GM12891 (cell line): ENCODE measurements around the gene NIN.

Experiments
- DNase-seq: peaks from one replicate; pipeline ENCODE4 v3.0.0; 2011; ENCODE audit warnings: low spot score; ENCODE audit not compliant: insufficient read length
- FAIRE-seq: peaks from 2 replicates; lab custom pipeline; 2011; peaks lifted over from hg19 to GRCh38; lab: Jason Lieb, UNC
- PAX5 ChIP-seq: IDR thresholded peaks from 2 replicates; pipeline ENCODE4 v1.6.1; 2011; ENCODE audit warnings: low read length, moderate library complexity, mild to moderate bottlenecking; ENCODE audit not compliant: insufficient read depth, severe bottlenecking
- POLR2A ChIP-seq: IDR thresholded peaks from 2 replicates; pipeline ENCODE4 v1.6.1; 2011; ENCODE audit warnings: low read depth, low read length, control low read depth
- POLR2AphosphoS5 ChIP-seq: IDR thresholded peaks from 2 replicates; pipeline ENCODE4 v1.6.1; 2011; ENCODE audit warnings: low read depth, low read length, control low read depth
- POU2F2 ChIP-seq: IDR thresholded peaks from 2 replicates; pipeline ENCODE4 v1.6.1; 2011; ENCODE audit warnings: low read depth, mild to moderate bottlenecking, control low read depth, low read length, moderate library complexity
- SPI1 ChIP-seq: IDR thresholded peaks from 2 replicates; pipeline ENCODE4 v1.6.1; 2011; ENCODE audit warnings: low read depth, low read length, control low read depth
- TAF1 ChIP-seq: IDR thresholded peaks from 2 replicates; pipeline ENCODE4 v1.6.1; 2011; ENCODE audit warnings: low read depth, low read length, control low read depth

NIN gene

GRCh38 chr14:50688875-50689274, 142.1 kb downstream of the NIN start:
- FAIRE-seq, result peak; percentile 43
- no peak for TF ChIP-seq POU2F2
- no peak for DNase-seq

DNA sequence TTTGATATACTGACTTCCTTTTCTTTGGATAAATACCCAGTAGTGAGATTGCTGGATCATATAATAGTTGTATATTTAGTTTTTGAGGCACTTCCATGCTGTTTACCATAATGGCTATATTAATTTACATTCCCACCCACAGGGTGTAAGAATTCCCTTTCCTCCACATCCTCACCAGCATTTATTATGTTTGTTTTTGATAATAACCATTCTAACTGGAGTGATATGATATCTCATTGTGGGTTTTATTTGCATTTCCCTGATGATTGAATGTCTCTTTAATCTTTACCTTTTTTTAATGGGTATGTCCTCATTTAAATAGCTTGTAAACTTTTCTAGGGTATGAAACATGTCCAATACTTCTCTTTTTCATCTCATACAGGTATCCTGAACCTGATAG, 151.3 kb downstream of the NIN start:
- DNase-seq (no peak), FAIRE-seq (no peak)
- TF ChIP-seq SPI1, result no peak
- TF ChIP-seq TAF1, result no peak
- TF ChIP-seq POLR2A, result no peak
- TF ChIP-seq POLR2AphosphoS5, result no peak
- TF ChIP-seq PAX5, result no peak

DNA sequence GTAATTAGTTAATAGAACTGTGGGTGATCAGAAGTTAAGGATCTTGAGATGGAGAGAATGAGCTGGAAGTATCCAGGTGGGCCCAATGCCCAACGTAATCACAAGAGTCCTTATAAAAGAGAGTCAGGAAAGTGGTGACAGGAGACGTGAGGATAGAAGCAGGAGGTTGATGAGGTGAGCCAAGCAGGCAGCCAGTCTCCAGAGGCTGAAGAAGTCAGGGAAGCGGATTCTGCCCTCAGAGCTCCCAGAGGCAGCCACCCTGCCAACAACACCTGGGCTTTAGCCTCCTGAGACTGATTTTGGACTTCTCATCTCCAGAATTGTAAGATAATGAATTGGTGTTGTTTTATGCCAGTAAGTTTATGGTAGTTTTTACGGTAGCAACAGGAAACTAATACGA, 152.8 kb downstream of the NIN start:
- FAIRE-seq, result no peak
- TF ChIP-seq PAX5 (no peak), POLR2A (no peak), POU2F2 (no peak), SPI1 (no peak), POLR2AphosphoS5 (no peak), TAF1 (no peak)

GRCh38 chr14:50677527-50678063, 153.4 kb downstream of the NIN start:
- no peak for DNase-seq
- peak; percentile 92 for FAIRE-seq

More for the DNA sequence above, 152.8 kb downstream of the NIN start:
- DNase-seq, result no peak

GRCh38 chr14:50676814-50677516, 154.0 kb downstream of the NIN start:
- DNase-seq, result no peak
- peak; percentile 32; the same call in 1 of the 2 replicates for TF ChIP-seq POU2F2
- no peak for TF ChIP-seq POLR2AphosphoS5
- TF ChIP-seq TAF1, result no peak
- FAIRE-seq, result peak; percentile 38

More at GRCh38 chr14:50677527-50678063, 153.4 kb downstream of the NIN start:
- TF ChIP-seq TAF1, result no peak
- TF ChIP-seq PAX5, result no peak
- no peak for TF ChIP-seq POLR2A
- no peak for TF ChIP-seq POU2F2
- no peak for TF ChIP-seq POLR2AphosphoS5
- TF ChIP-seq SPI1, result peak; percentile 82

DNA sequence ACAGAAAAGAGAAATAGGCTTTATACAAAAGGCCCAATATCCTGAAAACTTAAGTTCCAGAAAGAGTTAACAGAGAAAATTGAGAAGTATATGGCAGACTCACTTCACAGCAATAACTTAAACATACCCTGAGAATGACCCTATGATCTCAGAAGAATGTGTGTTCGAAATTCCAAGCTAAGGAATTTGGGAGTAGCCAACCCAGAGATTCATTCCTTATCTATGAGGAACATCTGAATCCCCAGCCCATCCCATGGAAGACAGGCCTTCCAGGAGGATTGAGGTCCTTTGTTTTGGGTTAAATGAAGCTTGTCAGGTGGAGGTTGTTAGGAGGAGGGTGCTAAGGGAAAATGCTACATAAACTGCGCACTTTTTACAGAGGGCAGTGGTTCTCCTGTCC, 155.4 kb downstream of the NIN start:
- FAIRE-seq, result no peak
- TF ChIP-seq POLR2A, result no peak
- no peak for DNase-seq

DNA sequence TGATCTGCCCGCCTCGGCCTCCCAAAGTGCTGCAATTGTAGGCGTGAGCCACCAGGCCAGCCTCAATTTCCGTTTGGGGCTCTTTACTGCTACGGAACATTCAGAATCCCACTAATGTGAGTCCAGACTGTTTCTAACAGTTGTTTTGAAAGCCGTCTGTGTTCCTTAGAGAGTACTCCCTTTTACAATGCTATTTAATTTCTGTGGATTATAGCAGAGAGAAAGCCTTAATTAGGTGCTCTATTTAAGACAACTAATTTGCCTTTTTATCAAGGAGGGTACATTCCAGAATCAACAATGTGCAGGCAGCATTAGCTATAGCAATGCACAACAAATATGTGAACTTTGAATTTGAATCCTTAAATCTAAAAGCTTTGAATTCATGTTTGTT, 160.1 kb downstream of the NIN start:
- no peak for FAIRE-seq
- no peak for TF ChIP-seq PAX5
- TF ChIP-seq SPI1, result no peak
- TF ChIP-seq POLR2A, result no peak
- no peak for TF ChIP-seq POLR2AphosphoS5
- no peak for TF ChIP-seq TAF1
- no peak for TF ChIP-seq POU2F2
- no peak for DNase-seq

DNA sequence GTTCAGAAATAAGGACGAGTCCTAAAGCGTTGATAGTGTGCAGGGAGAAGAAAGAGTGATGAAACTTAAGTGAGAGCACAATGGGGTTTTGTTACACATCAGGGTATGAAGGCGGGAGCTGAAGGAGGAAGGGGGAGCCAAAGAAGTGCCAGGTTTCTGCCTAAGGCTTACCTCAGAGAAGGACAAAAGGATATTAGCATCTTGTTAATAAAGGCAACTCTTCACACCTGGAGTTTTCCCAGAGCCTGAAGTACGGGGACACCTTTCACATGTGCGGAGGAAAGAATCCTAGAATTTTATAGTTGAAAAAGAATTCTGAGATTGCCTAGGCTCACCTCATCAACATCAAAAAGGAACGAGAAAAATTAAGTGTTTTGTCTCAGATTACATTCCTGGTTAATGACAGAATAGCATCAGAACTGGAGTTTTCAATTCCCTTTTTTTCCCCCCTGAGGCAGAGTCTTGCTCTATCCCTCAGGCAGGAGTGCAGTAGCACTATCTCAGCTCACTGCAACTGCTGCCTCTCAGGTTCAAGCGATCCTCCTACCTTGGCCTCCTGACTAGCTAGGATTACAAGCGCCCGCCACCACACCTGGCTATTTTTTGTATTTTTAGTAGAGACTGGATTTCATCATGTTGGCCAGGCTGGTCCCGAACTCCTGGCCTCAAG, 160.6 kb downstream of the NIN start:
- TF ChIP-seq TAF1 (no peak), POLR2AphosphoS5 (no peak), SPI1 (no peak), PAX5 (no peak), POU2F2 (no peak), POLR2A (no peak)
- no peak for FAIRE-seq
- no peak for DNase-seq
